ENCODE results near the gene RNU1-3.
"Not testable (repeated sequence)": the region's sequence is repeated elsewhere in the genome, so short reads cannot be mapped to it uniquely, and the experiment has no call there.

DNA sequence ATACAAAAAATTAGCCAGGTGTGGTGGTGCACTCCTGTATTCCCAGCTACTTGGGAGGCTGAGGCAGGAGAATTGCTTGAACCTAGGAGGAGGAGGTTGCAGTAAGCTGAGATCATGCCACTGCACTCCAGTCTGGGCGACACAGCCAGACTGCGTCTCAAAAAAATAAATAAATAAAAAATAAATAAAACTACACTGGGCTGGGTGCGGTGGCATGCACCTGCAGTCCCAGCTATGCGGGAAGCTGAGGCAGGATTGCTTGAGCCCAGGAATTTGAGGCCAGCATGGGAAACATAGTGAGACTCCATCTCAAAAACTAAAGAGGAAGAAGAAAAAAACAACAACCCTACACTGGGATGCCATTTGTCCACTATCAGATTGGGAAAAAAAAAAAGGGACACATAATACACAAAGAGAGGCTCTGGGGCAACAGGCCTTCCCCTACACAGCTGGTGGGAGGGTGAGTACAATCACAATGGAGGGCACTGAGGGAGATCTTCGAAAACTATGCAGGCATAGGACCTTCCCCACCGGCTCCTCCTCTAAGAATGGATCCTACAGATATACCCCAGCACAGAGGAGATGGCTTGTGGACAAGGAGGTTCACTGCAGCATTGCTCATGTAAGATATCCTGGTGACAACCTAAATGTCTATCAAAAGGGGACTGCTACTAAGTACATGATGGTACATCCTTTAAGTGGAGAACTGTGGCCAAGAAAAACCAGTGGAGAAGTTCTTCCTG lies 33.0 kb downstream of the RNU1-3 start:
- TF ChIP-seq, protein P1, sequence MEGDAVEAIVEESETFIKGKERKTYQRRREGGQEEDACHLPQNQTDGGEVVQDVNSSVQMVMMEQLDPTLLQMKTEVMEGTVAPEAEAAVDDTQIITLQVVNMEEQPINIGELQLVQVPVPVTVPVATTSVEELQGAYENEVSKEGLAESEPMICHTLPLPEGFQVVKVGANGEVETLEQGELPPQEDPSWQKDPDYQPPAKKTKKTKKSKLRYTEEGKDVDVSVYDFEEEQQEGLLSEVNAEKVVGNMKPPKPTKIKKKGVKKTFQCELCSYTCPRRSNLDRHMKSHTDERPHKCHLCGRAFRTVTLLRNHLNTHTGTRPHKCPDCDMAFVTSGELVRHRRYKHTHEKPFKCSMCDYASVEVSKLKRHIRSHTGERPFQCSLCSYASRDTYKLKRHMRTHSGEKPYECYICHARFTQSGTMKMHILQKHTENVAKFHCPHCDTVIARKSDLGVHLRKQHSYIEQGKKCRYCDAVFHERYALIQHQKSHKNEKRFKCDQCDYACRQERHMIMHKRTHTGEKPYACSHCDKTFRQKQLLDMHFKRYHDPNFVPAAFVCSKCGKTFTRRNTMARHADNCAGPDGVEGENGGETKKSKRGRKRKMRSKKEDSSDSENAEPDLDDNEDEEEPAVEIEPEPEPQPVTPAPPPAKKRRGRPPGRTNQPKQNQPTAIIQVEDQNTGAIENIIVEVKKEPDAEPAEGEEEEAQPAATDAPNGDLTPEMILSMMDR (IDR thresholded peaks at IDR 0.05; ENCODE audit: low read length) = not testable (repeated sequence)
- not testable (repeated sequence) for TF ChIP-seq EZH2 (IDR thresholded peaks at IDR 0.05; ENCODE audit: borderline replicate concordance, low read length)

Measured in OCI-LY1 (cell line).